IMR-90 (cell line): ENCODE data around the gene EVA1C.

Source experiments
- CEBPB ChIP-seq: IDR thresholded peaks from 2 replicates; pipeline ENCODE4 v1.6.1; 2012; ENCODE audit warnings: low read depth, low read length, improper control_type of control experiment
- FOS ChIP-seq: fragments of 150-350 bp; IDR thresholded peaks from 2 replicates; pipeline ENCODE4 v1.6.1; 2016; ENCODE audit warnings: low read depth, low read length
- MAFK ChIP-seq: IDR thresholded peaks from 2 replicates; pipeline ENCODE4 v1.6.1; 2012; ENCODE audit warnings: low read depth, low read length, improper control_type of control experiment
- MAZ ChIP-seq: IDR thresholded peaks from 2 replicates; pipeline ENCODE4 v1.6.1; 2012; ENCODE audit warnings: low read depth, mild to moderate bottlenecking, low read length, improper control_type of control experiment, moderate library complexity, borderline replicate concordance
- POLR2A ChIP-seq: IDR thresholded peaks from 2 replicates; pipeline ENCODE4 v1.6.1; 2012; ENCODE audit warnings: mild to moderate bottlenecking, low read depth, low read length
- RAD21 ChIP-seq: IDR thresholded peaks from 2 replicates; pipeline ENCODE4 v1.6.1; 2012; ENCODE audit warnings: low read length, improper control_type of control experiment
- SMC3 ChIP-seq: fragments of 150-350 bp; IDR thresholded peaks from 2 replicates; pipeline ENCODE4 v1.6.1; 2016; ENCODE audit warnings: low read depth, mild to moderate bottlenecking, antibody characterized with exemption, low read length, moderate library complexity
- USF2 ChIP-seq: fragments of 150-350 bp; IDR thresholded peaks from 2 replicates; pipeline ENCODE4 v1.6.1; 2017; ENCODE audit warnings: mild to moderate bottlenecking, antibody characterized with exemption, low read length, low read depth
- TF ChIP-seq, protein P1 (sequence below): conservative IDR thresholded peaks from 2 replicates; pipeline ENCODE4 v1.5.1; 2012; ENCODE audit warnings: mild to moderate bottlenecking, low read depth, low read length, improper control_type of control experiment
- TF ChIP-seq, protein P2 (sequence below): fragments of 150-350 bp; IDR thresholded peaks from 2 replicates; pipeline ENCODE4 v1.6.1; 2016; ENCODE audit warnings: low read depth, mild to moderate bottlenecking, low read length, moderate library complexity, borderline replicate concordance

DNA sequence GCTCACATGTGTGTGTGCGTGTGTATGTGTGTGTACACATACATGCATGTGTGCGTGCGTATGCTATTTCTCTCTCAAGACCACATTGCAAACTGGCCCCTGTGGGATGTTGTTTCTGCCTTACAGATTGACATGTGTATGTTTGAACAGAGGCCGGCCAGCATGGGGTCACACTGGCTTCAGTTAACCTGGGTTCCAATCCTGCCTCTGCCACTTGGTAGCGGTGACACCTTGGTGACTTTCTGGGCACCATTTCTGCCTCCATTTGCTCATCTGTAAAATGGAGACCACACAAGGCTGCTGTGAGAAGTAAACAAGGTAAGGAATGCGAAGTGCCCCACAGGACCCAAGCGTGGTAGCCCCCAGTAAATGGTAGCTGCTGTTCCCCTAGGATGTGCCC is 121.1 kb downstream of the EVA1C start:
- TF ChIP-seq POLR2A = no peak
- TF ChIP-seq, protein P1, sequence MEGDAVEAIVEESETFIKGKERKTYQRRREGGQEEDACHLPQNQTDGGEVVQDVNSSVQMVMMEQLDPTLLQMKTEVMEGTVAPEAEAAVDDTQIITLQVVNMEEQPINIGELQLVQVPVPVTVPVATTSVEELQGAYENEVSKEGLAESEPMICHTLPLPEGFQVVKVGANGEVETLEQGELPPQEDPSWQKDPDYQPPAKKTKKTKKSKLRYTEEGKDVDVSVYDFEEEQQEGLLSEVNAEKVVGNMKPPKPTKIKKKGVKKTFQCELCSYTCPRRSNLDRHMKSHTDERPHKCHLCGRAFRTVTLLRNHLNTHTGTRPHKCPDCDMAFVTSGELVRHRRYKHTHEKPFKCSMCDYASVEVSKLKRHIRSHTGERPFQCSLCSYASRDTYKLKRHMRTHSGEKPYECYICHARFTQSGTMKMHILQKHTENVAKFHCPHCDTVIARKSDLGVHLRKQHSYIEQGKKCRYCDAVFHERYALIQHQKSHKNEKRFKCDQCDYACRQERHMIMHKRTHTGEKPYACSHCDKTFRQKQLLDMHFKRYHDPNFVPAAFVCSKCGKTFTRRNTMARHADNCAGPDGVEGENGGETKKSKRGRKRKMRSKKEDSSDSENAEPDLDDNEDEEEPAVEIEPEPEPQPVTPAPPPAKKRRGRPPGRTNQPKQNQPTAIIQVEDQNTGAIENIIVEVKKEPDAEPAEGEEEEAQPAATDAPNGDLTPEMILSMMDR = no peak
- no peak for TF ChIP-seq CEBPB
- no peak for TF ChIP-seq SMC3
- TF ChIP-seq FOS = no peak
- TF ChIP-seq MAFK = no peak
- TF ChIP-seq, protein P2, sequence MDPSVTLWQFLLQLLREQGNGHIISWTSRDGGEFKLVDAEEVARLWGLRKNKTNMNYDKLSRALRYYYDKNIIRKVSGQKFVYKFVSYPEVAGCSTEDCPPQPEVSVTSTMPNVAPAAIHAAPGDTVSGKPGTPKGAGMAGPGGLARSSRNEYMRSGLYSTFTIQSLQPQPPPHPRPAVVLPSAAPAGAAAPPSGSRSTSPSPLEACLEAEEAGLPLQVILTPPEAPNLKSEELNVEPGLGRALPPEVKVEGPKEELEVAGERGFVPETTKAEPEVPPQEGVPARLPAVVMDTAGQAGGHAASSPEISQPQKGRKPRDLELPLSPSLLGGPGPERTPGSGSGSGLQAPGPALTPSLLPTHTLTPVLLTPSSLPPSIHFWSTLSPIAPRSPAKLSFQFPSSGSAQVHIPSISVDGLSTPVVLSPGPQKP = no peak
- TF ChIP-seq RAD21 = no peak
- TF ChIP-seq USF2 = no peak
- TF ChIP-seq MAZ = no peak
